CD4-positive, alpha-beta T cell treated with Interleukin-15 for 4 hours (primary cell): ENCODE measurements around the gene CUEDC1.

Experiments
- DNase-seq: peaks from one replicate; pipeline ENCODE4 v3.0.0-alpha.2; 2020; ENCODE audit warnings: low spot score

Gene CUEDC1

DNA sequence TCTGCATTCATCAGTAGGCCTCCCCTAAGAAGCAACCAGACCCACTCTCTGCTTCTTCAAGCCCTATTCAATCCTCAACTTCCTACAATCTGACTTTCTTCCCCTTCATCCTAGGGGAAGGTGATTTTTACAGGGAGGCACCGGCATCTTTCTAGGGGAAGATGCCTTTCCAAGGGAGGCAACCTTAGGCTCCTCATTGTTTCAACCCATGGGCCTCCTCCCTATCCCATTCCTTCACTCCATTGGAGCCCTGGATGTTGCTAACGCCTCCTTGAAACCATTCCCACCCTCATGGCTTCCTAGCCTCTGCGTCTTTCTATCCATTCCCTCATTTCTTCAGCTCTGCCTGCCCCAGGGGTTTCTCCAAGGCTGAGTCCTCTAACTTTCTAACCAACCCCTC, 2.7 kb upstream of the CUEDC1 start:
- no peak for DNase-seq

DNA sequence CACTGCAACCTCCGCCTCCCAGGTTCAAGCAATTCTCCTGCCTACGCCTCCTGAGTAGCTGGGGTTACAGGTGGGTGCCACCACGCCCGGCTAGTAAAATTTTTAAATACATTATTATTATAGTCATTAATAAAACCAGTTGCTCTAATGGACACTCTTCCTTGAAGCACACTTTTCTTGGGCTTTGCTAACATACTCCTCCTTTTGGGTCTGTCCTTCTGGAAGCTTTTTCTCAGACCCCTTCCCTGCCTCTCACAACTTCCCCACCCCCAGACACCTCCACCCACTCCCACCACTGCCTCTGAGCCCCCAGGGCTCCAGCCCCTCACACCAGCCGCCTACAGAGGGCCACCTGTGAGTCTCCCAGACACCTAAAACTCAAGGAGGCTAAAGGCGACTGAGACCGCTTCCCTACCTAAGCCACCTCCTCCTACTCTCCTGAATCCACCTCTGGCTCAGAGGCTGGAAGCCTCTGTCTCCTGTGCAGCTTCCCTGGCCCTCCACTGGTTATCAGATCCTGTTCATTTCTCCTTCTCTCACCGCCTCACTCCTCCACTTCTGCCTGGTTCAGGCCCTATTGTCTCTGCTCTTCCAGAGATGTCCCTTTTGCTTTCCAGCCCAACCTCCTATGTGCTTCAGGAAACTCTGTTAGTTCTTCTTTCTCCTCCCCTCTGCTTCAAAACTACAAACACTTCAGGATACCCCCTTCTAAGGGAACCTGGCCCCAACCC, 2.1 kb upstream of the CUEDC1 start:
- DNase-seq: no peak

DNA sequence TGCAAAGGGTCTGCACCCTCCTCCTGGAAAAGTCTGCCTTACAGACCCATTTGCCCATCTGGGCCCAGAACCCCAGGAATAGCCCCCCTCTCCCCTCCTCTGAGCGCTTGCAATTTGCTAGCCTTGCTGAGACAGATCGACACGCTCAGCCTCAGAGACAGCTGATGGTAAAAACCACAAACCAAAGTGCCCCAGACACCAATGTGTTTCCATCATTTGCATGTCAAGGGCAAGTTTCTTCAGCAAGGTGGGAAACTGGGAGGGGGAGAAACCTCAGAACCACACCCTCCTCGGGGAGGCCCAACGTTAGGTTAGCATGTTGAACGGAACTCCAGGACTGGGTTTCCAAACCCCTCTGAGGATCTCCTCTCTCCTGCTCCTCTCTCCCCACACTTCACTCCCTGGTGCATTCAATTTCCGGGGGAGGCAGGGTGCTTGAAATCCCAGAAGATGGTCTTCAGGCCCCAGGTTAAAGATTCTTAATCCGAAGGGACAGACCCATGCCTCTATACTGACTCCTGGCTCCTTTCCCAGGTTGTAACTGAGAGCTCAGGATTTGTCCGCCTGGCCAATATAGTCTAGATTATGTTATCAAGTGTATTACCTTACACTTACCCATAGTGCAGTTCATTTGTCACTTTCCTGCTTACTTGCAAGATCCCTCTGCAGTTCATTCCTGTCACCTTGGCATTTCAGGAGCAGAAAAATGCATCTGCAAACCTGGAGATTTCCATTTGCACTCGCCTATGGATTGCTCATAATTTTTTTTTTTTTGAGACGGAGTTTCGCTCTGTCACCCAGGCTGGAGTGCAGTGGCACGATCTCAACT, 1.3 kb upstream of the CUEDC1 start:
- DNase-seq: peak; percentile 41

DNA sequence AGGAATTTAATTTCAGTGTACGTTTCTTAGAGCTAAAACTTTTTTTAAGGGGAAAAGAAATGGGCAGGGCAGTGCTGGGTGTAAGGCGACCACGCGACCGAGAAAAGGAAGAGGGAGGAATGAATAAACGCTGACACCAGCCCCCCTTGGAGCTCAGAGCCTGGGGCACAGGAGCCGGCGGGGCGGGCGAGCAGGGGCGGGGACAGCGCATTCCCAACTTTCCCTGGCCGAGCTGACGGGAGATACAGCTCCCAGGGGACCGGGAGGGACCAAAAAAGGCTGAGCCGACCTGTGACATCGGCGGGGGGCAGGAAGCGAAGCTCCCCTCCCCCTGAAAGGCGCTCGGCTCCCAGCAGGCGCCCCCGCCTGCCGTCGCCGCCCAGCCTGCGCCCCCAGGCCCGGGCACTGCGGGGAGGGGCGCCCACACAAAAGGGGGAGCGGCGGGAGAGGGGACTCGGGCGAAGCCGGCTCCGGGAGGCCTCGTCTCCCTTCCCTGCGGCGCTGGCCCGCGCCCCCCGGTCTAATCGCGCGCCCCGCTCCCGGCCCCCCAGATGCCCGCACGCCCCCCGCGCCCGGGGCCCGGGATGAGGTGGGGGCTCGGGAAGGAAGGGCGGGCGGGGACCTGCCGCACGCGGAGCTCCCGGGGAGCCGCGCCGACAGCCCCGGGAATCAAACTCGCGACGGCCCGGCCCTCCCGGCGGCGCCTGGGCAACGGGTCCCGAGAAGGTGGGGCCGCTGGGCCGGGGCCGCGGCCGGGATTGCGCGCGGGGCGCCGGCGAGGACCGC, 622 bp downstream of the CUEDC1 start:
- no peak for DNase-seq

DNA sequence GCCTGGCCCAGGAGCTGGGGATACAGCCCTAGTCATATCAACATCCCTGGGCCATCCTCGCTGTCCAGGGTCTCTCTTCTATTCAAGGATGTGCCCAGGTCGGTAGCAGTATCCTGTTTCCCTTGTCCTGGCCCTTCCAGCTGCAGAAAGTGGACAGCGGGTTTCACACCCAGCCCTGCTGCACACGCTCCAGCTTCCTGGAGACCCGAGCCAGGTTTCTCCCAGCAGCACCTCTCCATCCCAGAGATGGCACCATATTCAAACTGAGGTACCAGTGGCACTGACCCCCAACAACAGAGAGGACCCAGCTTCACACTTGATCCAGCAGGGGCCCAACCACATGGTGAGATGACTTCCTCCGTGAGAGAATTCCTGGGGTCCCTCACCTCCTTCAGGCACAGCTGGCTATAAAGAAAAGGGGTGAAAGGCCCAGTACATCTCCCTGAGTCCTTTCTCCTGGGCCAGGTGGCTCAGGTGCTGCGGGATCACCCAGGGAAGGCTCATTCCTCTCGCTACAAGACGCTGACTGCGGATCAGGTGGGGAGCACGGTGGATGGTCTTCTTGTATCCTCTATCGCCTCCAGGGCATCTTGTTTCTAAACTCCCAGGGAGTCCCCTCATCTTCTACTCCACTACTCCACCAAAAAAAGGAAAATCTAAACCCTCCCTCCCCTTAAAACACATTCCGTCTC, 1.4 kb downstream of the CUEDC1 start:
- DNase-seq: no peak

DNA sequence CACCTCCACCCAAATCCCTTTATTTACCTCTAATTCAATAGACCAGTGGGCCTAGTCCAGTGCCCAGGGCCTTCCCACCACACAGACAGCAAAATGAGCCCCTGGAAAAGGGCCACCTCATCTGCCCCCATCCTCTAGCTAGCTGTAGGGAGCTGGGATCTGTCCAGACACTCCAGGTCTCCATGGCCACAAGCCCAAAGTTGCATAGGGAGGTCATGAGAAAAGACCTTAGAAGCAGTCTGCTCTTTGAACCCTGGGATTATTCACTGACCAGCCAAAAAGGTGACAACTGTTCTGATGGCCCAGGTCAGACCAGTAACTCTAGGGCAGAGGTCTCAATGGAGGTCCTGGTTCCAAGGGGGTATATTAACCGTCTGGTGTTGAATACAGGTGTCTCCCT, 2.0 kb downstream of the CUEDC1 start:
- no peak for DNase-seq

DNA sequence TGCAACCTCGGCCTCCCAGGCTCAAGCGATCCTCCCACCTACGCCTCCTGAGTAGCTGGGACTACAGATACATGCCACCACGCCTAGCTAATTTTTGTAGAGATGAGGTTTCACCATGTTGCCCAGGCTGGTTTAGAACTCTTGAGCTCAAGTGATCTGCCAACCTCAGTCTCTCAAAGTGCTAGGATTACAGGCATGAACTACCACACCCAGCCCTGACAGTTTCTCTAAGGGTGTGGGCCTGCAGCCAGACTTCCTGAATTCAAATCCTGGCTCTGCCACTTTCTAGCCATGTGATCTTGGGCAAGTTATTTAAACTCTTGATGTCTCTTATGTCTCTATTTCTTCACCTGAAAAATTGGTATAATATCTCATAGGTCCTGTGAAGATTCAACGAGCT, 5.6 kb downstream of the CUEDC1 start:
- no peak for DNase-seq

DNA sequence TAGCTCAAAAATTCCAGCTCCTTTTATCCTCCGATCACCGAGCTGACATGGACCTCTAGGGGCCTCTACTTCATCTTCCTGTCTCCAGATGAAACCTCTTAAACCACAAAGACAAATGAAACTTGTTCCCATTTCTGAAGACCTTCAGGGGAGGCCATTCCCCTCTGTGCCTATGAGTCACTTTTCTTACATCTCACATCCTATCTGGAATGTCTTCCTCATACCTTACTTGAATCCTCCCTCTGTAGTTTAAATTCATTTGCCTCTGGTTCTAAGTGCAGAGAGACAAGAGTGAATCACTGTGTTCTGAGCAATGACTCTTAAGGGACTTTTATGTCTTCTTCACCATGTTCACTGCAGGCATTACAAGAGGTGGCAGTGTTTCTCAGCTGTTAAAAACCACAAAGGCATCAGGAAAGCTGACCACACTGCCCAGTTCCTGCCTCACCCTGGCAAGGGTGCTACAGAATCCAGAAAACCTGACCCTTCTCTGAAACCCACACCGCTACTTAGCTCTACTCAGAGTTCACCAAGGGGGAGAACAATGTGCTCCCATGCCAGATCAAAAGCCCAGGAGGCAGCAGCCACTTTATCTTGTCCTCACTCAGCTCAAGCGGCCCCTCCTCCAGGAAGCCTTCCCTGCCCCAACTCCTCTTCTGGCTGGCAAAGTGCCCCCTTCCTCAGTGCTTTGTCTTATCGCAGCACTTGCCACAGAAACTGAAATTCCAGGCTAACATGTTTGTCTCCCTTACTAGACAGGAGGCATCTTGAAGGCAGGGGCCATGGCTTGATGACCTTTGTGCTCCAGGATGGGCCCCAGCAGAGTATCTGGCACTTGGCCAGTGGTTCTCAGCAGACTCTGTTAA, 6.4 kb downstream of the CUEDC1 start:
- no peak for DNase-seq

DNA sequence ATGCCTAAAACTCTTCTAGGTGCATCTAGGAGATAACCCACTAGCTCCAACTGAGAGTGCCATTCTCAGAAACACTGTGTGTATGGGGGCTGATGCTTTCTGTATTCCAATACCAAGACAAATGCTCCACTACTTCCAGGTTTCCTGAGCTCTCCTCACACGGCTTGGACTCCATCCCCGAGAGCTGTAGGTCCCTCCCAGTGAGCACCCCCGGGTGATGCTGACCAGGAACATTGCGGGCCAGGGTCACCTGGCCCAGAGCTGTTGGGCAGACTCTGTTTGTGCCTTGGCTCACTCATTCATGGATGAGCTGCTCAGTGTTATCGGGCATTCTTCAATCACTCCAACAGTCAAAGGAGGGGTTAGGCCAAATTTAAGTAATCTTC, 7.0 kb downstream of the CUEDC1 start:
- DNase-seq: no peak

DNA sequence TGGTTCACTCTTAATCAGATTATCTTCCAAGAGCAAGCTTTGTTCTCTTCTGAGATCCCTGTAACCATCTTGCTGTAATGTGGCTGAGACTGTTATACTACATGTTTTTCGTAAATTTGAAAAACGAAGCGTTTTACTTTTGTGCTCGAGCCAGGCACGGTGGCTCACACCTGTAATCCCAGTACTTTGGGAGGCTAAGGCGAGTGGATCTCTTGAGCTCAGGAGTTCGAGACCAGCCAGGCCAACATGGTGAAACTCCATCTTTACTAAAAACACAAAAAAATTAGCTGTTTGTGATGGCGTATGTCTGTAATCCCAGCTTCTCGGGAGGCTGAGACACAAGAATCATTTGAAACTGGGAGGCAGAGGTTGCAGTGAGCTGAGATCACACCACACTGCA, 7.8 kb downstream of the CUEDC1 start:
- DNase-seq: no peak

DNA sequence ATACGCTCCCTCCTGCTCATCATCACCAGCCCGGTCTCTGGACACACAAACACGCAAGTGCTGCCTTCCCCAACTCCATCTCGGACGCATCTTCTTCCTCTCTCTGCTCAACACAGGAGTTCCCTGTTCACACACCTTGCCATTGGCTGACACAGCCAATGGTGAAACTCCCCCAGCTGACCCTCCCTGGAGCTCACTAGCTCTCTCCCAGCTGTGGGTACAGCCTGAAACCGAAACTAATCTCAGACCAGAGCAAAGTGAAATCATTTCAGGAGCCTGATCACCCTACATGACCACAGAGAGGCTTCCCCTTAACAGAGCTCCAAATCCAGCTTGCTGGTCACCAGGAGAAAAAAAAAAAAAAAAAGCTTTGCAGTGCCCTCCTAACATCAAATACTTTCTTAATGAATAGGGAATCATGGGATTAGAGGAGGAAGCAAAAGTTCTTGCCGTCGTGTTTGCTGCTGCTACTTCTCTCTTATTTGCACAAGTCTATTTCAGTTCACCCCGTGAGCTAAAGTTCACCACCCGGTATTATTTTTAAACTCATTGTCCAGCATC, 8.3 kb downstream of the CUEDC1 start:
- DNase-seq: peak; percentile 42

DNA sequence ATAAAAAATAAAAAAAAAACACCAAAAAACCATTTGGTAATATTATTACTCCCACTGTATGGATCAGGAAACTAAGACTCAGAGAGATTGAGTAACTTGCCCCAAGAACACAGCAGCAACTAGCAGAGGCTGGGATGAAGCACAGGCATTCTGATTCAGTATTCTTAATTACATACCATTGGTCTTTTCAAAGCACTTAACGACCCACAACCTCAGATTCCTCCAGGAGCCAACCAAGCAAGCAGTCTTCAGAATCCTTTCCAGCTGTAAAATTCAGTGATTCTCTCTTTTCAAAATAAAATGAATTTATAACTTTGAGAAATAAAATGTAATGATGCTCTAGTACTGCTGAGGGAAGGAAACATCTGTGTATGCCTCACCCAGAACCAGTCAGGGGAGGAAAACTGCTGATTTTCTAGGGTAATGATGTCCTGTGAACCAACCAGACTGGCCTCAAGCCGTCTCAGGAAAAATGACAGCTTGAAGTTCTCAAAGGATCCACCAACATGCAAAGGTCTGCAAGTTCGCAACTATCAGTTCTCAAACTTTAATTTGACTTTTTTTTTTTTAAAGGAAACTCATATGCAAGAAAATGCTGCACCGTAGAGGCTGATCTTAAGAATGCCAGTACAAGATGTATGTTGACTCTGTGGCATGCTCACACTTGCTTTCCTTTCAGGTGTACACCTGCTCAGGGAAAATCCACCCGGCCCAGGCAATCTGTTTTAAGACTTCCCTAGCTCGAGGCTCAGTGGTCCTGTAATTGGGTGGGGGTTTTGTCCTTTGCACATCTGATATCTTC, 9.0 kb downstream of the CUEDC1 start:
- no peak for DNase-seq

DNA sequence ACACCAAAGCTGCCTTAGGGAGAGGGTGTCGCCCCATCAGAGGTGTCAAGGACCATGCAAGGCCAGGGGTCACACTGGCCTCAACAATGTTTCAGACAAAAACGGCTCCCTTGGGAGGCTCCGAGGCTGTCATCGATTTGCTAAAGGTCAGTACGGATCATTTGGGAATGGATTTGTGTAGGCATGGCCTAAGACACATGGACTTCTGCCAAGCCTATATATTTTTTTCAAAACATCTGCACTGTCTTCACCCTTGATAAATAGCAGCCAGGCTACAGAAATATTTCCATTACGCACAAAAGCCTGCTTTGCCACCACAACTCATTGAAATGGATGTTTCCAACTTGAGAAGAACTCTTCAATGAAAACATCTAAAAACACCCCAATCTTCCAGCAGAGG, 10.3 kb downstream of the CUEDC1 start:
- DNase-seq: no peak

DNA sequence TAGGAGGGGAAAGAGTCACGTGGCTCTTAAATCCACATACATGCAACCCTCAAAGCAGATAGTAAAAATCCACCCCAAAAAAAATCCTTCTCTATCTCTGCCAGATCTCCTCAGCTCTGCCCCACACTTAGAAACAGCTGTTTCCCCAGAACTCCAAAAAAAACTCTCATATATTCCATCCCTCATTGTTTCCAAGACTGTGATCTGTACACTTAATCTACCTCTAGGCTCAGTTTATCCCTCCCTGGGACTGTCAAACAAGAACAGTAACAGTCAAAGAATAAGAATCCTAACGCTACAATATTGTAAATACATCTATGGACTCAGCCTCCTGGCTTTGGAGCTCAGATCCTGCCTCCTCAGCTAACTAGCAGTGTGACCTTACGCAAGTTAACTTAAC, 11.6 kb downstream of the CUEDC1 start:
- no peak for DNase-seq

DNA sequence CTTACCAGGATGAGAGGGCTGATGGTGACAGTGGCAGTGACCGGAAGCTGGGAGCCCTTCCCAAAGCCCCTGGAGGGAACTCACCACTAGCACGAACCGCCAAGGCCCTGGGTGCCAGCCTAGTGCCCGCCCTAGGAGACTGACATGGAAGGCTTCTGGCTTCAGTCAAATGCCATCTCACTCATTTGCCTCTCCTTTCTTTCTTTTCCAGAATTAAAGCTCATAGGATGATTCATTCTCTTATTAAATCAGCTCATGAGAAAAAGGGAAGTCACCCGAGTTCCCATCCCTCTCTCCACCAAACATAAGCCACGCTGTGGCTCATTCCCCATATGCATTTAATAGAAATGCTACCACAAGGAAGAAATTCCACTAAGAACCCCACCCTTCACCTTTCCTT, 12.1 kb downstream of the CUEDC1 start:
- DNase-seq: no peak

DNA sequence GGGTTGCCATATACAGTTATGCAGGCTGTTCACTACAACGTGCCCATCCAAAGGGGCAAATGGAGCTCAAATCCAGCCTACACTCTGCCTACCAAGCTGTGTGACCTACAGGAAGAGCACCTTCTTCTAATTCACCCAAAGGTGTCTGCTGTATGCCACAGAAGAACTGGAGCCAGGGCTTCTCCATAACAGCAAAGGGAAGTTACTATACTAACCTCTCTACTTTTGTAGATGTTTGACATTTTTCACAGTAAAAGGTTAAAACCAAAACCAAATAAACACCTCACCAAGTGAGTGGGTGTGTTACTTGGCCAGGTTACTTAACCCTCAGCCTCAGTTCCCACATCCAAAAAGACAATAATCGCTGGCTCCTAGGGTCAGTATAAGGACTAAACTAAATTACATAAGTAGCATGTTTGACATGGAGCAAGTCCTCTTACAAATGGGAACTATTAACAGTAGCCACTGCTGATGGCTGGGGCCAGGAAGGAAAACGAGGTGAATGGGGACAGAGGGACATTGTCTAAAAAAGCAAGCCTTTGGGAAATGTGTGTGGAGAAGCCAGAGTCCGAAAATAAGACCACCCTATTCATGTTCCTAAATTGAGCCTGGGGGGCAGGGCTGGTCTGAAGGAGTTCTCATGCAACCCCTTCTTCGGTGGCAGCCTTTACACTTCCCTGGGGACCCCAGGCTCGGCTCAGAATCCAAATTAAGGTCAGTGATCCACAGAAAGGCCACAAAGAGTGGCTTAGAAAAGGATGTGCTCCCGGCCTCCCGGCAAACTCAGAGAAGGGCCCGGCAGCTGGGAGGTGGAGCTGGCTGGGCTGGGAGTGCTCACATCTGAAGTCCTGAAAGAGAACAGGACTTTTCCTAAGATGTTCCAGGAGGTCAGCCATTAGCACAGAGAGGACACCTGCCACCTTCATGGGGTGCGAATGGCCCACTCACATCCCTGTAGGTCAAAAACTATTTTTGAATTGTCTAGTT, 13.5 kb downstream of the CUEDC1 start:
- DNase-seq: no peak

DNA sequence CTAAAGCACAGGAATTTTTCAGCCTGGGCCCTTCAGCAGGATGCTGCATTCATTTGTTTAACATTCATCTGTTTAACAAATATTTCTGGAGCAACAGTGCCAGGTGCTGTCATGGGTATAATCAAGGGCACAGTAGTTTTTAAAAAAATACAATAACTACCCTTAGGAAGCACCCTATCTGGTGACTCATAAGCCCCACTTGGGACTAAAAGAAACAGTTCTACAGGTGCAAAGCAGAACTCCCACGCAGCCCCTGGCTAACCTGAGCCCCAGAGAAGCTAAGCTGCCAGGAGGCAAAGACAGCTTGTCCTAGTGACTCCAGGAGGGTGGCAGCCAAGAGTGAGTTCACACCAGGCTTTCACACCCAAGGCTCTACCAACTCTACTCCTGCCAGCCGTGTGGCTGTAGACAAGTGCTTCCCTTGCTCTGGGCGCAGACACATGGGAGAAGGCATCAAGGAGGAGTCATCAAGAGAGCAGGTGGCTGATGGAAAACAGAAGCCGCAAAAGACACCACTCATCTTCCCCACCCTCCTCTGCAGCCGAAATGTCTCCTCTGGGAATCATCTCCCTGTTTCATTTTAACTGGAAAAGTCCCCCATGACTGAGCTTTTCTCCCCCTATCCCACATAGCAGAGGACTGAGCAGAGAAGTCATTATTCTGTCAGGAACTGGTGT, 14.4 kb downstream of the CUEDC1 start:
- no peak for DNase-seq

DNA sequence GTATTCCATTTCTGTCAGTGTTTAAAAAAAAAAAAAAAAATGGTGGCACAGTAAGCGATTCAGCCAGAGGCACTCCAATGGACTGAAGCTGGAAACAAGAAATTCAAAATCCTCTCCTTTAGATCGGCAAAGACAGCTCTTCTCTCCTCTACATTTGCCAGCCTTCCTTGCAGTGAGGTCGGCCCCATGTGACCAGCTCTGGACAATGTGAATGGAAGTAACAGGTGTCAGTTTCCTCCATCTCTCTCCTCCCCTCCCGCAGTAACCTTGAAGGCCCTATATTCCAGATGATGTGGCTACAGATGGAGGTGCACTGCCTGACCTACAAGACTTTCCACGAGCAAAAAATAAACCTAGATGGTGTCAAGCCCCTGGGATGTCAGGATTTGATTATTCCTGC, 15.0 kb downstream of the CUEDC1 start:
- DNase-seq: no peak
